HG02642 (cell line): ENCODE results near the gene ADRA2B.

Experiments
- ATAC-seq: cut with Tn5 transposase; IDR thresholded peaks from one replicate; pipeline ENCODE4 v1.9.1; 2021; ENCODE audit warnings: mild to moderate bottlenecking; ENCODE audit not compliant: unreplicated experiment, poor library complexity

ADRA2B gene

DNA sequence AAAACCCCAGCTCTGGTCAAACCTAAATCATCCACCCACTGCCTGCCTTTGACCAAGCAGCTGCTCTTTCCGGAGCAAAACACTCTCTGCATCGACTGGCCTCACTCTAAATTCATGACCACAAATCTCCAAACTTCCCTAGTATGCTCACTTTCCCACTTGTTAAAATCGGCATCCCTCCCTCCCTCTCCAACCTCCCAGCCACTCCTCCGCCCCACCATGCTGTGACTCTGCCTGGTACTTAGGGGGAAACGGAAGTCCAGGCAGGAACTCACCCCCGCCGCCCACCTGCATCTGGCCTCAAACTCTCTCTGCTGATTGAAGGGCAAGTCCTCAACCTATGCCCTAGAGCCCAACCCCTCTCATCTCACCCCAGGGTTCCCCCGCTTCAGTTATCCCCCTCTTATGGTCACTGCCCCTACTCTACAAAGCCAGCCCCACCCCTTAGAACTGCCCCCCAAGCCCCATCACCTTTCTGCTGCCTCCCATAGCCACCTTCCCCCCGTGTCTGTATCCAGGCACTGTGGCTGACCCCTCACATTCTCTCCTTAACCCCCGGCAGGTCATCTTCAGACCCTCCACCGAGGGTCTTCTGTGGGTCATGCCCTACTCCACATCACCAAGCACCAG is 3.8 kb upstream of the ADRA2B start:
- ATAC-seq: no peak

DNA sequence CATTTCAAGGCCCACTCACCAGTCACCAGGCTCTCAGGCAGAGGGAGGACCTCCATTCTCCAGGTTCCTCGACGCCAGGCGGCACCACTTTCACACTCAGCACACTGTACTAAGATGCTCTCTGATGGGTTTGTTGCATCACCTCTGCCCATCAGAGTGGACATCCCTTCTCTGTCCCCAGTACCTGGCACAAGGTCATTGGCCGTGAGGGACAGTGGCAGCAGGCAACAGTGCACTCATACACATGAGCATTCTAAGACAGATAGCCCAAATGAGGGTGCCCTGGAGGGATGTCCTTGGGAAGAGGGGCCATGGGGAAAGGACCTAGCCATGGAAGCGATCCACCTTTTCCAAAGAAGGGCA is 3.0 kb upstream of the ADRA2B start:
- ATAC-seq: no peak

DNA sequence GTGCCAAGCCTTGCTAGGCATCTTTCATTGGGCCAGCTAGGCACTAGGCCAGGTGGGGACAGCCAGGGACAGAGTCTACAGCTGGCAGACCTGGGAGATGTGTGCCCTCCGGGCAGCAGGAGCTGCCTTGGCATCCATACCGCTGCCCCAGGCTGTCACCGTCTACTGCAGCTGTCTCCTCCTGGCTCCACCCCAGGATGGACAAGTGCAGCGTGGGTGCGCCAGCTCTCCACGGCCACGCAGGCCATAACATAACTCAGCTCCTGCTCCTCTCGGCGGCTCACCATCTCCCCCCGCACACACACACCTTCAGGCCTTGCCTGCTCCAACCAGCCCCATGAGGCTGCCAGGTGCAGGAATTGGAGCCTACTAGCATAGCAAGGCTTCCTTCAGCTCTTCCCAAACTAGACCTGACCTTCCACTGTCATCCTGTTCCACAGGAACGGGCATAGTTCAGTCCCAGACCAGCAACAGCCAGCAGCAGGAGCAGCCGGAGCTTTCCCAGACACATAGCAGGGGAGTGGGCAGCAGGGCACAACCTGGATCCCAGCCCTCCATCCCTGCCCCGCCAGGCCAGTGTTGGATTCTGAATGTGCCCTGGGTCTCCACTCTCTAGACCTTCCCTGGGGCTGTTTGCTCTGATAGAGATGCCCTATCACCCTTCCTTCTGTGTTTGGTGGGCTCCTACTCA is 2.5 kb upstream of the ADRA2B start:
- no peak for ATAC-seq

DNA sequence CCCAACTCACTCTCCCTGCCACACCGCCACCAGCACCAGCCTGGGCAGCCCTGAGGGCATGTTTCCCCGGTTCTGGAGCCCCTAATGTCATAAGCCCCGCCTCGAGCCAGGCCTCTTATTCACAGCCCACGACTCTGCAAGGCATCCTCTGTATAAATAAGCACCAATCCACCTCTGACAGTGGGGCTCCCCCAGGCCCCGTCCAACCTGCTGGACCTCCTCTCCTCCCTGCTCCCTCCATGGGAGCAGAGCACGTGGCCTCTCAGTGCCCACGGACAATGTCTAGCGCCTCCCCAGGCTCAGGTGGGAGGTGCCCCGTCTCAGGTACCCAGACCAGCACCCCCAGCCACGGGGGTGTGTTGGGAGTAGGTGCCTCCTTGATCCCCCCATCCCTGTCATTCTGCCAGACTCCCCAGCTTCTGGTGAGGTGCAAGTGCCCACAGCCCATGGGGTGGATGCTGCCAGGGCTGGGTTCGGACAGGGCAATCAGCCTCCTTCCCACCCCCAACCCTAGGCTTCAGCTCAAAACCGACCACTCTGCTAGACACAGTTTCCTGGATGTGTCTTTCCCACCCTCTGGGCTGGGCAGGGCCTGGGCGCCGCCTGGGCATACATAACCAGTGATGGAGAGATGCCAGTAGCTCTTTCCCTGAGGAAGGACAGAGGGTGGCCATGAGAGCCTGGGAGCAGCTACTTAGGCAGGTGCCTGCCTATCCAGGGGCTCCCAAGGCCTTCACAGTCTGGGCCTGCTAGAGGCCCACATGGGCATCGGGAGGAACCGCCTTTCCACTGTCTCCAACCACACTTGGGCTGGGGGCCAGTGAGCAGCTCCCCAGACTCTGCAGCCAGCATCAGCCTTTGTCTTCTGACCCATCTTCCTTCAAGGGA is 1.6 kb upstream of the ADRA2B start:
- ATAC-seq: no peak

DNA sequence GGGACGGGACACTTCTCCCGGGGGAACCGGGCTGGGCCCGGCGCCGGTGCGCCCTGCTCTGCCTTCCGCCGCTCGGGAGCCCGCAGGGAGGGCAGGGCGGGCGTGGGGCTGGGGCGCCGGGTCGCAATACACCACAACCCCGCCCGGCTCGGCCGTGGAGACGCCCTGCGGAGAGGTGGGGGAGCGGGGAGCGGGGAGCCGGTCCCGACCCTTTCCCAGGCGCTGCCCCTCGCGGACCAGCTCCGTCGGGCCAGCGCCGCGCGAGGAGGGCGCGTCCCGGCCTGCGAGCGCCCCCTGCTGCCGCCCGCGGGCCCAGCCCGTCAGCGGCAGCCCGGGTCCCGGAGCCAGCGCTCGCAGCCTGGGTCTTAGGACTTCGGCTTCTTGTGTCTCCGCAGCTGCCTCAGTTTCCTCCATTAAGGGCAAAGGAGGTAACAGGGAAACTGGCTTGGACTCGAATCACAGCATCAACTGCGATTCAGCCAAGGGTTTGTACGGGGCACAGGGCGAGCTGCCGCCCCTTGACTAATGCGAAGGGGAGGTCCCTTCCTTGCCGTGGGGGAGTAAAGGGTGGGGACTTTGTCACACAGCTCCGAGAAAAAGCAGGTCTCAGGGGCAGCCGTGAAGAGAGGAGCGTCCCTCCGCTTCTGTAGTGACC is 635 bp upstream of the ADRA2B start:
- peak; percentile 75 for ATAC-seq

DNA sequence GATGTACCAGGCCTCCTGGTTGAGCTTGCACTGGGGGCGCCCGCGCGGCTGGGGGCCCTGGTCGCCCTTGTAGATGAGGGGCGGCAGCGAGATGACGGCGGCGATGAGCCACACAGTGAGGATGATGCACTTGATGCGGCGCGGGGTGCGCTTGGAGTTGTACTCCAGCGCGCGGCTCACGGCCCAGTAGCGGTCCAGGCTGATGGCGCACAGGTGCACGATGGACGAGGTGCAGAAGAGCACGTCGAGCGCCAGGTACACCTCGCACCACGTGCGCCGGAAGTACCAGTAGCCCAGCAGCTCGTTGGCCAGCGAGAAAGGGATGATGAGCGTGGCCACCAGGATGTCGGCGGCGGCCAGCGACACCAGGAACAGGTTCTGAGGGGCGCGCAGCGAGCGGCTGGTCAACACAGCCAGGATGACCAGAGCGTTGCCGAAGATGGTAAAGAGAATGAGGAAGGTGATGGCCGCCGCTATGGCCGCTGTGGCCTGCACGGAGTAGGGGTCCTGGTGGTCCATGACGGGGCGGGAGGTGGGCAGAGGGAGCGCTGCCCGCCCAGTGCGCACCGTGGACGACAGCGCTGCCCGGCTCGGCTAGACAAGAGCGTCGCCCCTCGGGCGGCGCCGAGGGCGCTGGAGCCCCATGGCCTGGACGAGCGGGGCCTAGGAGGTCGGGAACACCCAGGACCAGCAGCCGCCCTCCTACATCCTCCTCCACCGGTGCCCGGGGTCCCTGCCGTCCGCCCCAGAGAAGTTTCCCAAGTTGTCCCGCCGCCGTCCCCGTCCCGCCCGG is 544 bp downstream of the ADRA2B start:
- ATAC-seq: no peak

DNA sequence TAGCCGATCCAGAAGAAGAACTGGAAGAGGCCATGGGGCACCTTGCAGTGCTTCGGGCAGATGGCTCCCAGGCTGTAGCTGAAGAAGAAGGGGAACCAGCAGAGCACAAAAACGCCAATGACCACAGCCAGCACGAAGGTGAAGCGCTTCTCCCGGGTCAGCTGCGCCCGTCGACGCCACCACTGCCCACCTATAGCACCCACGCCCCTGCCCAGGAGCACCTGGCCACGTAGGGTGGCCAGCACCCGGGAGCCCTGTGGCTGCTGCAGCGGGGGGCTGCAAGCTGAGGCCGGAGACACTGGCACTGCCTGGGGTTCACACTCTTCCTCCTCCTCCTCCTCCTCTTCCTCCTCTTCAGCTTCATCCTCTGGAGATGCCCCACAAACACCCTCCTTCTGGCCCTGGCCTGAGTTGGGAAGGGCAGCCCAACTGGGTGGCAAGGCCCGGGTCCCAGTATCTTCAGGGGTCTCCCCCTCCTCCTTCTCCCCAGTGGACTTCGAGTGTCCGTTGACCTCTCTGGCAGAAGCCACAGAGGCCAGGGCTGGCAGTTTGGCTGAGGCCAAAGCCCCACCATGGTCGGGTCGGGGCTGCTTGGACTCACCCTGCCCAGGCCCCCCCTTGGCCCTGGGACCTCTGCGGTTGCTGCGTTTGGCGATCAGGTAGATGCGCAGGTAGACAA is 1.3 kb downstream of the ADRA2B start:
- no peak for ATAC-seq

DNA sequence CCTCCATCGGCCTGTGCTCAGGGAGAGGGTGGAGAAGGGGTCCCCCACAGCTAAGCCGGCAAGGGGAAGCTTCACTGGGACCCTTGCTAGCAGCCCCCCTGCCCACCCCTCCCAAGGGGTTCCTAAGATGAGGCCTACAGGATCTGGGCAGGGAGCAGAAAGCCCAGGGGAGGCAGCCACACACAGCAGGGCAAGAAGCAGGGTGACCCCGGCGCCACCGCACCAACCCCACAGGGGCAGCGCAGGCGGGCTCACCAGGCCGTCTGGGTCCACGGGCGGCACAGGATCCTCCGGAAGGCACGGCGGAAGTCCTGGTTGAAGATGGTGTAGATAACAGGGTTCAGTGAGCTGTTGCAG is 1.8 kb downstream of the ADRA2B start:
- ATAC-seq: no peak

DNA sequence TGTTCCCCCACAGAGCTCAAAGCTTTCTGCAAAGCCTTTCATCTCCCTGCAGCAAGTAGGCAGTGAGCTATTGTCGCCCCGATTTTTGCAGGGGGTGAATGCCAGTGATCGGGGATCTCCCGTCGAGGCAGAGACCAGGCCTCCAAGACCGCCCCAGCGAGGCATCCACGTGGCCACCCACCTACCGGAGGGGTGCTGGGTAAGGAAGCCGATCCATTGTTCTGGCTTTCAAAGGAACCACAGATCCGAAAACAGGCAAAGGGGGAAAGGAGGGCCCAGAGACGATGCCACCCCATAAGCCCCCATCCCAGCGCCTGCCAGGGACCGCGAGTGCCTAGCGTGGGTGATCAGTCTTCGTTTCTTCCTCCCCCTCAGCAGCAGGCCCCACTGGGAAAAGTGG is 2.4 kb downstream of the ADRA2B start:
- no peak for ATAC-seq

DNA sequence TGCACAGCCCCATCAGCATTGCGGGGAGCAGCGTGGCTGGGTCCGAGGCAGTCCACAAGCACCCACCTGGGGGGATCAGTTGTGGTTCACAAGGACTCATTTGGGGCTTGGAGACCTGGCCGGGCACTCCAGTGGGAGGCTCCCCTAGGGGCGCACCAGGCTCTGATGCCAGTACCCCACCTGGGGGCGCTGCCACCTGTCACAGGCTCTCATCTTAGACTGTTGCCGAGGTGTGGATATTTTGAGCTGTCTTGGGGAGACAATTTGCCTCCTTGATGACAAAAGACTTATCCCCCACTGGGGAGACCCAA is 3.0 kb downstream of the ADRA2B start:
- no peak for ATAC-seq

DNA sequence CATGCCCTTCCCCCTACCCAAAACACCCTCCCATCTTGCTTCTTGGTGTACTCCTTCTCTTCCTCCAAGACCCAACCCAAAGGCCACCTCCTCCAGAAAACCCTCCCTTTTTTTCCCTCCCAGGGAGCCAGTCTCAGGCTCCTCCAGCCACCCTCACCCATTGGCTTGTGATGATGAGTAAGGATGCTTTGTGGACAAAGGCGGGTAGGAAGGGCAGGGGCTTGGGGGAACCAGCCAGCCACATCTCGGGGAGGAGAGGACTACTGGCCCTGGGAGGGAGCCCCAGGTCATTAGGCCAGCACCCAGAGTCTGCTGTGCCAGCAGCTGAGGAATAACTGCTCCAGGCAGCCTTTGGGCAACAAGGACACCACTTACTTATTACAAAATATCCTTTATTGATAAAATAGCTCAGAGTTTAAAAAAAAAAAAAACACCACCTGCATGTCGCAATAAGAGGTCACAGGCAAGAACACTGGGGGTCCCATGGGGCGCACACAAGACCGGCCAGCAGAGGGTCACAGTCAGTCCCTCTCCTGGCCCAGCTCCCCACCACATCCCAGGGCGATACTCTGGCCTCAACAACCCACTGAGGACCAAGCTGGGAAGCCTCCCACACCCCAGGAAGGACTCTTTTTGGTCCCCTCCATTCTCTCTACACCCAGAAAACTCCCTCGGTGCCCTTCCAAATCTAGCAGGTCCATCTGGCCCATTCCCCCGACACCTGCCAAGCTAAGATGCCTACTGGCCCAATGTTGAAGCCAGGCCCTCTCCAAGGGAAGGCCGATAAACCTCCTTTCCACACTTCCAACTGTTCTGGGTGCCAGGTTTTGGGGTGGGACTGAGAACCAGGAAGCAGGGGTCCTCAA is 3.6 kb downstream of the ADRA2B start:
- ATAC-seq: no peak

DNA sequence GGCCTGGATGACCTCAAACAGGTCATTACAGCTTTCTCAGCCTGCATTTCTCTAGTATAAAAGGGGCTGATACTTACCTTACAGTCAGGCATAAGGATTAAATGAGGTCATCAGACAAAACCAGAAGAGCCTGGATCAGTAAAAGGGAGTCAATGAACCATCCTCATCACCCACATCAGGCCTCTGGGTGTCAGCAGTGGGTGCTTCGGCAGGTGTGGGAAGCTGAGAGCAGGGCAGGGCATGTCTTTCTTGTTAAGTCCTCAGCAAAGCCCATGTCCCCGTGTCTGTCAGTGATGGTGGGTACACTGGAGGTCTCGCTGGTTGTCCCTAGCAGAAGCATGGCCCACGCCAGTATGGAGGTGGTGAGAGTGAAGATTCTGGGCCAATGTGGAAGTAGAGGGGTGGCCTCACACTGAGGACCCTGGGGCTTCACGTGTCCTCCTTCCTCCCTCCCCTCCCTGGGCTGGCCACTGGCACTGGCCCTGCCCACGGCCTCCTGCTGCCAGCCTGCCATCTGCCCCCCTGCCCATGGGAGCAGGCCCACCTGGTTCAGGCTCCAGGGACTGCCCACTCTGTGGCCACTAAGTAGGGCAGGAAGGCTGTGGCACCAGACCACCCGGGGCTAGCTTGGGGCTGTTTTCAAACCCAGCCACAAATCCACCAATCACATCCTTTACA is 4.4 kb downstream of the ADRA2B start:
- no peak for ATAC-seq

DNA sequence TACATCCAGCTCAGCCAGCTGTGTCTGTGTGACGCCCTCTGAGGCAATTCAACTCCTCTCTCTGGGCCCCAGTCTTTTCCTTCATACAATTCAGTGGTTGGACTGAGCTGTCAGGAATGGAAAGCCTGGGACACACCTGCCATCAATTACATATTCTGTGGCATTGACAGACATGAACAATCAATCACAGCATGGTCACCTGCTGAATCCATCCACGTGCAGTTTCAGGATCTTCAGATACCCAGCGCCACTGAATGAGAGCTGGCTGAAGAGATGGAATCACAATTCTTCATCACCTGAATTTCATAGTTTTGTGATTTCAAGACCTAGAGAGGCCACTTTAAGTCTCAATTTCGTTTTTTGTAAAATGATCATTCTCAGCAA is 5.1 kb downstream of the ADRA2B start:
- no peak for ATAC-seq

DNA sequence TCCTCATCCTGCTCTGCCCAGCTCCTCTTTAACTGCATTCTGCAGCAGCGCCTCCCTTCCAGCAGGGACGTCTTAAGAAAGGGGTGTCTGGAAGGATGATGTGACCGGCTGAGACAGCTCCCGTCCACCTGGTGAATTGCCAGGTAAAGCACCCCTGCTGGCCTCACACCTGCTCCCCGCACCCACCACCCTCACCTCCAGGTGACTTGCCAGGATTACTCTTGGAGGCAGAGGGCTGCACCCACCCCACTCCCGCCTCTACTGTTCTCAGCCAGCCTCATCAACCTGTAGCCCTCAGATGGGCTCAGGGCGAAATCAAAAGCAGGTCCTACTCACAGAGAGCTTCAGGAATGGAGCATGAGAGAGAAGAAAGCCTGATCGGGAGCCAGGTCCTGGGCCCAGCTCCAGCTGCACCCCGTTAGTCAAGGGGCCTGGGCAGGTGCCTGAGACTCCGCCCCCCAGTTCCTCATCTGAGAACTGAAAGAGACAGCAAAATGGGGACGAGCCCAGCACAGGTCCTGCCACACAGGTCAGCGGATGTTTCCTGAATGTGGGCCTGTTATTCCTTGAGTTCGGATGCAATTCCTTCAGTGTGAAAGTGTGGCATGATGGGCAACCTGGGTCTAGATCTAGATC is 5.6 kb downstream of the ADRA2B start:
- ATAC-seq: no peak

DNA sequence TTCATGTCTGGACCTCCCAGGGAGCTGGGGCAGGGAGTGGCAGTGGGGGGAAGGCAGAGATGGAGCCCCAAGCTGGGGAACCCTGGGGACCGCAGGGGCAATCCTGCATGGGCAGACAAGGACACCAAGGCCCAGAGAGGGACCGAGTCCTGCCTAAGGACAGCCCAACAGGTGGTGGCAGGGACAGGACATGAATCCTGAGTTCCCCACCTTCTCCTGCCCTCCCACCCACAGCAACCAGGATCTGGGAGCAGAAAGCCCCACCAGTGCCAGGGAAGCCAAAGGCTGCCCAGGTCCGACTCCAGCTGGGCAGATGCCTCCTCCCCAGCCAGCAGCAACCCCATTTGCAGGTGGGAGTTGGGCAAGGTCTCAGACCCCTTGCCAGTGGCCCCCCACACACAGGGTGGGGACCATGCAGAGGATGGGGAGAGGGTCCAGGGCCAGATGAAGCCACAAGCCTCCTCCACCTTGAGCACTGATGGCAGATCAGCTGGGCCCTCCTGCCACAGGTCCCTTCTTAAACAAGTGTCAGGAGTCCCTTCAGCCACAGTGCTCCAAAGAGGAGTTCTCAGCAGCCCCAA is 6.3 kb downstream of the ADRA2B start:
- ATAC-seq: no peak

DNA sequence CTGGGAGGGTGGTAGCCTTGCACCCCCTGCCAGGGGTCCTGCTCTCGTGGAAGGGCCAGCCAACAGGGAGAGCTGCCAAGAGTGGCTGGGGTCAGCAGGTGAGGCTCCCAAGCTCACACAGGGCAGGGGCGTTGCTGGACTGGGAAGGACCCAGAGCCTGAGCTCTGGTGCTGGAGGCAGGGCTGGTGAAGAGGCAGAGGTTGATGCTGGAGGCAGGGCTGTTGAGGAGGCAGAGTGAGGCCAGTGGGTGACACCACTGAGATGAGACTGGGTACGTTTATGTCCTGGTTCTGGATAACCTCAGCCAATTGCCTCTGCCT is 7.0 kb downstream of the ADRA2B start:
- ATAC-seq: no peak

DNA sequence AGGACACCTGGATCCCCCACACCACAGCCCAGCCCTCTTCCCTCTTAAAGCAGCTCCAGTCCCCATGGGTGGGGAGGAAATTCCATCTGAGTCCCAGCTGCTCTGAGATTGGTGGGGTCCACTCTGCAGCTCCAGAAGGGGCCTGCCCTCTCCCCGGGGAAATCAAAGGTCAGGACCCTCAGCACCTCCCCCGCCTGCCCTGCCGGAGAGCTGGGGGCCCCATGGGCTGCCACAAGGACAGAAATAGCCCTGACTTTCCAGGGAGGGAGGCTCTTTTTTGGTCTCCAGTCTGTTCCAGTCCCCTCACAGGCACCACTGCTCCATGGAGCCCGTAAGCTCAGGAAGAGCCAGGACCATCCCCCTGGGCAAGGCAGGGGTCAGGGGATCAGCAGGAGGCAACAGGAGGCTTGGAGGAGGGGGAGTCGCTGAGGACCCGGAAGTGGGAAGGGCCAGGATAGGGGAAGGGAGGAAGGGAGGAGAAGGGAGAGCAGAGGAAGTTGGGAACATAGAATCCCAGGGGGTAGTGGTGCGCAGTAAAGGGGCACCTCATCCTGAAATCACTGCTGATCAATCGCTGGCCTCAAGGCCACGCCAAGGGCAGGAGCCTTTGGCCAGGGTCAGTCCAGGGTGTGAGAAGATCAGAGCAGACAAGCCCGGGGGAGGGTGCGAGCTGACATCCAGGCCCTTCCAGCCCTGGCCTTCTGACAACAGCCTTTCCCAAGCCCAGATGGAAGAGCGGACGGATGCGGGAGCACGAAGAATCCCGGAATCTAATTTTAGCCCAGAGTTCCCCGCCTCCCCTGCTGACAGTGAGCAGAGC is 7.6 kb downstream of the ADRA2B start:
- ATAC-seq: no peak
